Ishikawa (cell line): ENCODE results near the gene VPS26C.

Experiments used
- CEBPB ChIP-seq: IDR thresholded peaks from 2 replicates; pipeline ENCODE4 v1.6.1; 2012
- CREB1 ChIP-seq: IDR thresholded peaks from 2 replicates; pipeline ENCODE4 v1.6.1; 2012; ENCODE audit warnings: low read depth
- EGR1 ChIP-seq: IDR thresholded peaks from 2 replicates; pipeline ENCODE4 v1.6.1; 2012
- EP300 ChIP-seq: IDR thresholded peaks from 2 replicates; pipeline ENCODE4 v1.6.1; 2012; ENCODE audit warnings: borderline replicate concordance
- FOXM1 ChIP-seq: IDR thresholded peaks from 2 replicates; pipeline ENCODE4 v1.6.1; 2012; ENCODE audit warnings: low read depth, borderline replicate concordance
- NFIC ChIP-seq: IDR thresholded peaks from 2 replicates; pipeline ENCODE4 v1.6.1; 2012
- RAD21 ChIP-seq: IDR thresholded peaks from 2 replicates; pipeline ENCODE4 v1.6.1; 2012; ENCODE audit warnings: low read depth
- TAF1 ChIP-seq: IDR thresholded peaks from 2 replicates; pipeline ENCODE4 v1.6.1; 2012; ENCODE audit warnings: low read depth, mild to moderate bottlenecking
- TCF12 ChIP-seq: IDR thresholded peaks from 2 replicates; pipeline ENCODE4 v1.6.1; 2012; ENCODE audit warnings: low read depth
- TEAD4 ChIP-seq: IDR thresholded peaks from 2 replicates; pipeline ENCODE4 v1.6.1; 2012
- YY1 ChIP-seq: IDR thresholded peaks from 2 replicates; pipeline ENCODE4 v1.6.1; 2012; ENCODE audit warnings: low read depth
- ZBTB7A ChIP-seq: IDR thresholded peaks from 2 replicates; pipeline ENCODE4 v1.6.1; 2012; ENCODE audit warnings: low read depth
- TF ChIP-seq, protein P1 (sequence below): IDR thresholded peaks from 2 replicates; pipeline ENCODE4 v1.6.1; 2012
- TF ChIP-seq, protein P2 (sequence below): IDR thresholded peaks from 2 replicates; pipeline ENCODE4 v1.6.1; 2012; ENCODE audit warnings: low read depth, mild to moderate bottlenecking
- TF ChIP-seq, protein P3 (sequence below): IDR thresholded peaks from 2 replicates; pipeline ENCODE4 v1.6.1; 2012

VPS26C gene

DNA sequence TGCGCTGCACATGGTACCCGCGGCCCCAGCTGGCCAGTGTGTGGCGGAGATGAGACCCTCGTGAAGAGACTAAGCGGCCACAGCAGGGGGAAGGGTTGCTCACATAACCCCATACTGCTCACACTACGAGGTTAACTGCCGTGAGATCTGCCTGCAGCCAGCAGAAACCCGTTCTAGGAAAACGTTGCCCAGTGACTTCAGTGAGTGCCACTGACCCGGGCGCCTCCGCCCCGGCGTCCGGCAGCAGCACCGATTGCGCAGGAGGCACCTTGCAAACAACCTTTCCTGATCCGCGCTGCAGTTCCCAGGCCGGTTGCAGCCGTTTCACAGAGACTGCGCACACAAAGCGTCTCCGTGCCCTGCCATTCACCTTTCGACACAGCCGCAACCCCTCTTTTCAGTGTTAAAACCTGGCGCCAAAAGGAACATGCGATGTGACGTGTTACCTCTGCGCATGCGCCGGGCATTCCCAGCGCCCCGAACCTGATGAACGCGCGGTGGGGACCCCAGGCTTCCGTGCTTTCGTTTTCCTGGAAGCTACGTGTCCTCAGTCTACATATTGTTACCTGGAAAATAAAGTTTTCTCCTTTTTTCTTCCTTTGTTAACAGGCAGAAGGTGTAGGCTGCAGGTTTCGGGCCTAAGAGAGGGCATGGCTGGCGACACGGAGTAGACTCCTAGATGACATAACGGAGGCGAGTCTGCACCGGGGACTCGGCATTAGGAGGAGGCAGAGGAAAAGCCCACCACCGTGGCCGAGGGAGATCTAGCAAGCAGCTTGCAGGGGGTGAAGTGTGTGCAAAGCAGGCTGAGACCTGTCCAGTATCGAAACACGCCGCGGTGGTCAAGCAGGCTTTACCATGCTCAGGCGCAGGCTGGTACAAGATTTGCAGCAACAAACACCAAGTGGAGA lies 8.9 kb downstream of the VPS26C start:
- TF ChIP-seq EGR1 (no peak), CREB1 (no peak), TCF12 (no peak), YY1 (no peak), FOXM1 (no peak), TAF1 (no peak), CEBPB (no peak), EP300 (no peak), RAD21 (no peak), NFIC (no peak), TEAD4 (no peak), ZBTB7A (no peak)
- TF ChIP-seq, protein P1, sequence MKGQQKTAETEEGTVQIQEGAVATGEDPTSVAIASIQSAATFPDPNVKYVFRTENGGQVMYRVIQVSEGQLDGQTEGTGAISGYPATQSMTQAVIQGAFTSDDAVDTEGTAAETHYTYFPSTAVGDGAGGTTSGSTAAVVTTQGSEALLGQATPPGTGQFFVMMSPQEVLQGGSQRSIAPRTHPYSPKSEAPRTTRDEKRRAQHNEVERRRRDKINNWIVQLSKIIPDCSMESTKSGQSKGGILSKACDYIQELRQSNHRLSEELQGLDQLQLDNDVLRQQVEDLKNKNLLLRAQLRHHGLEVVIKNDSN = no peak
- TF ChIP-seq, protein P2, sequence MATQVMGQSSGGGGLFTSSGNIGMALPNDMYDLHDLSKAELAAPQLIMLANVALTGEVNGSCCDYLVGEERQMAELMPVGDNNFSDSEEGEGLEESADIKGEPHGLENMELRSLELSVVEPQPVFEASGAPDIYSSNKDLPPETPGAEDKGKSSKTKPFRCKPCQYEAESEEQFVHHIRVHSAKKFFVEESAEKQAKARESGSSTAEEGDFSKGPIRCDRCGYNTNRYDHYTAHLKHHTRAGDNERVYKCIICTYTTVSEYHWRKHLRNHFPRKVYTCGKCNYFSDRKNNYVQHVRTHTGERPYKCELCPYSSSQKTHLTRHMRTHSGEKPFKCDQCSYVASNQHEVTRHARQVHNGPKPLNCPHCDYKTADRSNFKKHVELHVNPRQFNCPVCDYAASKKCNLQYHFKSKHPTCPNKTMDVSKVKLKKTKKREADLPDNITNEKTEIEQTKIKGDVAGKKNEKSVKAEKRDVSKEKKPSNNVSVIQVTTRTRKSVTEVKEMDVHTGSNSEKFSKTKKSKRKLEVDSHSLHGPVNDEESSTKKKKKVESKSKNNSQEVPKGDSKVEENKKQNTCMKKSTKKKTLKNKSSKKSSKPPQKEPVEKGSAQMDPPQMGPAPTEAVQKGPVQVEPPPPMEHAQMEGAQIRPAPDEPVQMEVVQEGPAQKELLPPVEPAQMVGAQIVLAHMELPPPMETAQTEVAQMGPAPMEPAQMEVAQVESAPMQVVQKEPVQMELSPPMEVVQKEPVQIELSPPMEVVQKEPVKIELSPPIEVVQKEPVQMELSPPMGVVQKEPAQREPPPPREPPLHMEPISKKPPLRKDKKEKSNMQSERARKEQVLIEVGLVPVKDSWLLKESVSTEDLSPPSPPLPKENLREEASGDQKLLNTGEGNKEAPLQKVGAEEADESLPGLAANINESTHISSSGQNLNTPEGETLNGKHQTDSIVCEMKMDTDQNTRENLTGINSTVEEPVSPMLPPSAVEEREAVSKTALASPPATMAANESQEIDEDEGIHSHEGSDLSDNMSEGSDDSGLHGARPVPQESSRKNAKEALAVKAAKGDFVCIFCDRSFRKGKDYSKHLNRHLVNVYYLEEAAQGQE = no peak
- TF ChIP-seq, protein P3, sequence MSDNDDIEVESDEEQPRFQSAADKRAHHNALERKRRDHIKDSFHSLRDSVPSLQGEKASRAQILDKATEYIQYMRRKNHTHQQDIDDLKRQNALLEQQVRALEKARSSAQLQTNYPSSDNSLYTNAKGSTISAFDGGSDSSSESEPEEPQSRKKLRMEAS = no peak

DNA sequence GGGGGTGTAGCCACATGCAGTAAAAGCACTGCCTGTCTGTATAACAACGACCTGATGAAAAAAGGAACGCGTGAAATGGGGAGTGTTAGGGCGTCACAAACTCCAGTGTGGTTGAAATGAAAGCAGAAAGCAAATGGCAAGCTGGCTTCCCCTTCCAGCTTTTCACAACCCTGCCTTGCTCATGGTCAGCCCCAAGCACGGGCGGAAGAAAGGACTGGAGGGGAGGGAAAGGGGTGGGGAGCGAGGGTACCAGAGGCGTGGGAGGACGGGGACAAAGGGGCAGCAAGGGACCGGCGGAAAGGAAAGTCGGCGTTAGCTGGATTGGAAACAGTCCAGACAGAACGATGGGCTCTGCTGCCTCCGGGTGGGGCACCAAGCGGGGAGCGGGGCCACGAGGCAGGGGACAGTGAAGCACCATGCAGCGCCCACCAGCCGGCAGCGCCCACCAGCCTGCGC lies 9.6 kb downstream of the VPS26C start:
- TF ChIP-seq CEBPB = no peak
- TF ChIP-seq, protein P3 = no peak
- no peak for TF ChIP-seq CREB1
- no peak for TF ChIP-seq YY1
- no peak for TF ChIP-seq ZBTB7A
- TF ChIP-seq TCF12 = no peak
- TF ChIP-seq, protein P1 = no peak

DNA sequence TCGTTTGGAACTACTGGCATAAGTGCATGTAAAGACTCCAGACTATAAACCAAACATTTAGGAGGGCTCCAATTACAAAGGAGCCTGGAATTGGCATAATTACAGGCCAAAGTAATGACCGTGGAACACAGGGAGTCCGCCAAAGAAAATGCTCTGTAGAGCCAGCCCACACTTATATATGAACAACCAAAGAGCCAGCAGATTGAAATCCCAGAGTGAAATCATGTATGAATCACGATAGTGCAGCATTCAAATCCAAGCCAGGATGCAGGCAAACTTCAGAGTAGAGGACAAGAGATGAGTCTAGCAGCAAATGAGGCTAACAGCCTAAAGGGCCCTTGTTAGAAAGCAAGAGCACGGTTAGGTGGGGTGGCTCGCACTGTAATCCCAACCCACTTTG lies 13.1 kb downstream of the VPS26C start:
- TF ChIP-seq TCF12 (no peak), NFIC (no peak)

DNA sequence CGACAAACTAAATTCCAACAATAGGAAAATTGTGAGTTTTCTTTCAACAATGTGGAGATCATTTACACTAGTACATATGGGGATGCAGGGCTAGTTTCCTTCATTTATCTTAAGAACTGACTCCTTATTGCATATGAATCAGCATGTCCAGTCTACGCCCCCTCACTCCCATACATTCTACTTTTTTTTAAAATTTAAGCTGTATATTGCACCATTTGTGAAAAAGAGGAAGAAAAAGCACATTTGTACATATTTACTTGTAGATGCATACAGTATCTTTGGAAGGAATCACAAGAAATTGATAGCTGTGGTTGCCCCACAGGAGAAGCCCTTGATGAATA lies 15.9 kb downstream of the VPS26C start:
- TF ChIP-seq, protein P2 = no peak
- TF ChIP-seq CREB1 (no peak), ZBTB7A (no peak), TEAD4 (no peak), FOXM1 (no peak), TAF1 (no peak)
- TF ChIP-seq, protein P3 = no peak

DNA sequence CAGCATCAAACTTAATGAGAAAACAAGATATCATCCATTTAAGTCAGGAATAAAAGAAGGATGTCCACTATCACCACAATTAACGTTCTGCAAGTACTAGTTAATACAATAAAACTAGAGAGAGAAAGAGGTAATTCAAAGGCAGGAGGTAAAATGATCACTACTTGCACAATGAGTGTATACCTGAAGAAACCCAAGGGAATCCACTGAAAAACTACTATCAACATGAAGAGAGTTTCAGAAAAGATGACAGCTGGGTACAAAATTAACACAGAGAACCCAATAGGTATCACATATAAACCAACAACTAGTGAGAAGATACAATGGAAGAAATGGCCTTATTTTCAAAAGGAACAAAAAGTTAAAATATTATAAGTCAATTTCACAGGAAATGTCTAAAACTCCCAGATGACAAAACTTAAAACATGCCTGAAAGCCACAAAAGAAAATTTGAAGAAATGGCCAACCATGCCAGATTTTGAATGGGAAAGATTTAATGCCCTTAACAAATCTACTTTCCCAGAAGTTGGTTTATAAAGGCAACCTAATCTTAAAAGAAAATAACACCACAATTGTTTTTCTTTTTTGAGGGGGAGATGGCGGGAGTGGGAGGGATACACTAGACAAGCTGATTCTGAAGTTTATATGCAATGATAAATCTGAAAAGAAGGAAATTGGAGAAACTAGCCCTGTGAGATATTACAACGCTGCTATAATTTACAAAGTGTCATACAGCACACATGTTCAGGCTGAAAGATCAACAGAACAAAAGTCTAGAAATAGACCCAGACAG lies 17.8 kb downstream of the VPS26C start:
- TF ChIP-seq, protein P2 = no peak
- TF ChIP-seq TEAD4 = no peak
- TF ChIP-seq, protein P1 = no peak
- TF ChIP-seq TAF1 = no peak
- TF ChIP-seq, protein P3 = no peak
- no peak for TF ChIP-seq RAD21
- TF ChIP-seq CREB1 = no peak
- no peak for TF ChIP-seq CEBPB
- no peak for TF ChIP-seq YY1
- TF ChIP-seq EGR1 = no peak
- no peak for TF ChIP-seq EP300
- TF ChIP-seq TCF12 = no peak
- TF ChIP-seq FOXM1 = no peak
- TF ChIP-seq ZBTB7A = no peak
- TF ChIP-seq NFIC = no peak
